ENCODE data around the gene POU2F2. TPM values are rescaled to one million over a fixed set of nuclear protein-coding genes. Genes with fewer than 3 reads are reported as not detected.

The POU2F2 gene
- total and polyA plus RNA-seq, 10 of the 15 experiments (the other 5 are each of a cell fraction or from before 2014, with no cell fraction given): 4.4 to 62.4 (median 37.9) TPM

- 96% methylated on average over 36 of the region's 36 CpGs for WGBS (ENCODE audit: insufficient coverage, insufficient replicate concordance, low lambda C conversion rate, missing lambda C conversion rate)
- no peak for FAIRE-seq
- ChIA-PET CTCF (interaction anchor here (0.6 to 1.6 kb wide), 3 partner anchors 19 to 149 kb away, joined by 3 to 4 read pairs (median 3); no protein-coding TSS in a partner anchor), RAD21 (ENCODE audit: unreplicated experiment) (no interaction called here), POLR2A (interaction anchor here (1.1 kb wide), 1 partner anchor 19 kb away, joined by 3 read pairs; no protein-coding TSS in a partner anchor), SMC1A (ENCODE audit: uncharacterized antibody, unreplicated experiment) (interaction anchor here (0.6 kb wide), 1 partner anchor 306 kb away, joined by 3 read pairs; no protein-coding TSS in a partner anchor)
- Histone ChIP-seq H3K4me1 (ENCODE audit: control insufficient read depth, insufficient read depth, low read length) (peaks cover 16% of the 10 kb centered on the region), H2AFZ (ENCODE audit: control insufficient read depth, low read depth, low read length) (no peak overlapping the region), H3K9me3 (replicated peaks; ENCODE audit: control insufficient read depth, insufficient read depth, low read length) (no peaks in the 10 kb centered on the region), H3K36me3 (ENCODE audit: control insufficient read depth in 2 of 2, insufficient read depth in 2 of 2, low read length in 1 of 2) (peaks cover 32 to 39% of the 10 kb centered on the region in 2 experiments), H3K9ac (ENCODE audit: control insufficient read depth, insufficient read depth, low read length) (no peak overlapping the region), H3K4me2 (ENCODE audit: control insufficient read depth, insufficient read depth) (no peak overlapping the region), H3K27me3 (replicated peaks in 1 of 2; ENCODE audit: control insufficient read depth in 2 of 2, insufficient read depth in 2 of 2, low read length in 1 of 2) (no peaks in the 10 kb centered on the region), H3K27ac (ENCODE audit: control insufficient read depth, insufficient read depth) (no peak overlapping the region), H3K79me2 (ENCODE audit: control insufficient read depth, insufficient read depth, low read length) (no peaks in the 10 kb centered on the region), H4K20me1 (ENCODE audit: control insufficient read depth, insufficient read depth) (no peaks in the 10 kb centered on the region), H3K4me3 (no peak overlapping the region)
- in situ Hi-C loops (cut with MboI) (no loop called here), intact Hi-C loops (cut with micrococcal nuclease; ENCODE audit: unreplicated experiment) (no loop called here)
- no TSS peak for BruUV-seq (replicated peaks)
- TF ChIP-seq RCOR1 (conservative IDR thresholded peaks at IDR 0.05; ENCODE audit: low read depth, low read length) (no peak), RFX5 (IDR thresholded peaks at IDR 0.05; ENCODE audit: low read depth, low read length) (no peak), ZBTB4 (CRISPR knock-in tag; IDR thresholded peaks at IDR 0.05) (no peak), MYB (IDR thresholded peaks at IDR 0.05; ENCODE audit: borderline replicate concordance, low read depth, low read length) (no peak), ZBED1 (IDR thresholded peaks at IDR 0.05; ENCODE audit: borderline replicate concordance) (no peak), SMAD5 (IDR thresholded peaks at IDR 0.05; ENCODE audit: low read depth) (no peak), CREM (IDR thresholded peaks at IDR 0.05; ENCODE audit: low read depth) (no peak), BMI1 (IDR thresholded peaks at IDR 0.05; ENCODE audit: borderline replicate concordance) (no peak), FOXK2 (IDR thresholded peaks at IDR 0.05) (no peak), JUND (IDR thresholded peaks at IDR 0.05; ENCODE audit: low read depth, low read length) (no peak), KAT2A (conservative IDR thresholded peaks at IDR 0.05; ENCODE audit: control insufficient read depth, low read depth, low read length) (no peak), ZZZ3 (IDR thresholded peaks at IDR 0.05; ENCODE audit: control insufficient read depth, insufficient read length, low read depth) (no peak), DPF2 (IDR thresholded peaks at IDR 0.05) (no peak), TARDBP (IDR thresholded peaks at IDR 0.05; ENCODE audit: borderline replicate concordance) (no peak)
- no peak for ATAC-seq
- DNase-seq (ENCODE audit: low read depth, low spot score): no peak
Measured at GRCh38 chr19:42095142-42095813, 37.0 kb downstream of the POU2F2 start.

Measured in GM12878 (cell line).